ENCODE data around the gene YWHAQ. TPM values are rescaled to one million over a fixed set of nuclear protein-coding genes. Genes with fewer than 3 reads are reported as not detected.

Gene YWHAQ
- total and polyA plus RNA-seq, 2 donors (not counting 1 experiment from before 2014, with no cell fraction given): 68.7 to 126 TPM

GRCh38 chr2:9631878-9632700, 1.3 kb upstream of the YWHAQ start:
- Mint-ChIP-seq H3K27ac (peak overlapping the region; percentile 42), H3K27me3 (no peaks in the 10 kb centered on the region), H3K4me3 (peak overlapping the region; percentile 92), H3K4me1 (peaks cover 35% of the 10 kb centered on the region), H3K9me3 (ENCODE audit: insufficient read depth) (no peaks in the 10 kb centered on the region)
- ChIA-PET CTCF (interaction anchor here (2.4 kb wide), 1 partner anchor 76 kb away, joined by 11 read pairs; the partner anchor contains the start of gene ADAM17), POLR2A (interaction anchor here (1.3 to 2.1 kb wide), 3 partner anchors 14 to 84 kb away, joined by 3 to 25 read pairs (median 6); partner anchors contain the start of gene ADAM17)
- H3K27me3 ChIP-seq (replicated peaks in 1 of 4; ENCODE audit: control extremely low read depth in 1 of 4, control insufficient read depth in 3 of 4, insufficient read depth in 4 of 4, low read length in 3 of 4): no peaks in the 10 kb centered on the region
- no peaks in the 10 kb centered on the region for H3K9me3 ChIP-seq (ENCODE audit: control extremely low read depth in 1 of 3, control insufficient read depth in 2 of 3, insufficient read depth in 1 of 3, low read length in 2 of 3)
- TF ChIP-seq, protein P1, sequence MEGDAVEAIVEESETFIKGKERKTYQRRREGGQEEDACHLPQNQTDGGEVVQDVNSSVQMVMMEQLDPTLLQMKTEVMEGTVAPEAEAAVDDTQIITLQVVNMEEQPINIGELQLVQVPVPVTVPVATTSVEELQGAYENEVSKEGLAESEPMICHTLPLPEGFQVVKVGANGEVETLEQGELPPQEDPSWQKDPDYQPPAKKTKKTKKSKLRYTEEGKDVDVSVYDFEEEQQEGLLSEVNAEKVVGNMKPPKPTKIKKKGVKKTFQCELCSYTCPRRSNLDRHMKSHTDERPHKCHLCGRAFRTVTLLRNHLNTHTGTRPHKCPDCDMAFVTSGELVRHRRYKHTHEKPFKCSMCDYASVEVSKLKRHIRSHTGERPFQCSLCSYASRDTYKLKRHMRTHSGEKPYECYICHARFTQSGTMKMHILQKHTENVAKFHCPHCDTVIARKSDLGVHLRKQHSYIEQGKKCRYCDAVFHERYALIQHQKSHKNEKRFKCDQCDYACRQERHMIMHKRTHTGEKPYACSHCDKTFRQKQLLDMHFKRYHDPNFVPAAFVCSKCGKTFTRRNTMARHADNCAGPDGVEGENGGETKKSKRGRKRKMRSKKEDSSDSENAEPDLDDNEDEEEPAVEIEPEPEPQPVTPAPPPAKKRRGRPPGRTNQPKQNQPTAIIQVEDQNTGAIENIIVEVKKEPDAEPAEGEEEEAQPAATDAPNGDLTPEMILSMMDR (IDR thresholded peaks at IDR 0.05): no peak
- no peak for TF ChIP-seq EZH2 (IDR thresholded peaks at IDR 0.05; ENCODE audit: borderline replicate concordance, insufficient read depth, low read depth, low read length, poor library complexity, severe bottlenecking)
- peaks cover 30% of the 10 kb centered on the region for H4K20me1 ChIP-seq (ENCODE audit: control insufficient read depth, insufficient read depth, low read length, poor library complexity, severe bottlenecking)
- H3K4me2 ChIP-seq (replicated peaks; ENCODE audit: low read depth, low read length, poor library complexity, severe bottlenecking): peak overlapping the region; percentile 82
- no peak overlapping the region for H3K4me3 ChIP-seq (ENCODE audit: control extremely low read depth in 1 of 5, extremely low read depth in 1 of 5, insufficient read depth in 1 of 5, low read depth in 2 of 5, low read length in 4 of 5)
- H3K27ac ChIP-seq (ENCODE audit: low read length in 2 of 2): no peak overlapping the region
- H3K79me2 ChIP-seq (ENCODE audit: control insufficient read depth, insufficient read depth, low read length): peaks cover 32% of the 10 kb centered on the region
- 98% methylated on average over 10 of the region's 13 CpGs for WGBS (ENCODE audit: insufficient coverage)
- H3K36me3 ChIP-seq (replicated peaks in 1 of 2; ENCODE audit: control extremely low read depth in 1 of 2, control insufficient read depth in 1 of 2, extremely low read depth in 1 of 2, insufficient read depth in 2 of 2, low read length in 1 of 2): peaks cover 0 to 15% of the 10 kb centered on the region in 2 experiments
- peak; percentile 22 for DNase-seq
- H3K4me1 ChIP-seq (ENCODE audit: control insufficient read depth in 2 of 2, insufficient read depth in 2 of 2, low read length in 2 of 2): peaks cover 20 to 30% of the 10 kb centered on the region in 2 donors
- intact Hi-C loops (cut with micrococcal nuclease): loop anchor here (1.0 to 5.0 kb wide), 8 partner anchors 24 to 817 kb away; partner anchors contain the start of genes ADAM17, GRHL1, ODC1 and TAF1B
- H3K9ac ChIP-seq (ENCODE audit: low read length): no peak overlapping the region
- no peak overlapping the region for H2AFZ ChIP-seq (ENCODE audit: insufficient read depth, low read depth, low read length, poor library complexity, severe bottlenecking)
- ATAC-seq (ENCODE audit: low read depth): no peak

GRCh38 chr2:9631553-9631819, 689 bp upstream of the YWHAQ start:
- H3K27ac ChIP-seq (ENCODE audit: low read length in 2 of 2): peak overlapping the region; percentile 50 to 63
- H3K27me3 Mint-ChIP-seq: no peaks in the 10 kb centered on the region

More at GRCh38 chr2:9631553-9631819, 689 bp upstream of the YWHAQ start:
- peak overlapping the region; percentile 16 to 69 (median 50) for H3K4me3 ChIP-seq (ENCODE audit: control extremely low read depth in 1 of 5, extremely low read depth in 1 of 5, insufficient read depth in 1 of 5, low read depth in 2 of 5, low read length in 4 of 5)
- WGBS (ENCODE audit: insufficient coverage): 70% methylated on average over 2 of the region's 4 CpGs
- DNase-seq (no peak), ATAC-seq (ENCODE audit: low read depth) (no peak)
- peak overlapping the region; percentile 59 for H3K9ac ChIP-seq (ENCODE audit: low read length)
- H3K4me3 Mint-ChIP-seq: peak overlapping the region; percentile 92
- no peak for TF ChIP-seq EZH2 (IDR thresholded peaks at IDR 0.05; ENCODE audit: borderline replicate concordance, insufficient read depth, low read depth, low read length, poor library complexity, severe bottlenecking)
- TF ChIP-seq, protein P1 (IDR thresholded peaks at IDR 0.05): no peak
- peaks cover 40% of the 10 kb centered on the region for H3K4me1 Mint-ChIP-seq
- H3K4me2 ChIP-seq (replicated peaks; ENCODE audit: low read depth, low read length, poor library complexity, severe bottlenecking): peak overlapping the region; percentile 82
- H3K4me1 ChIP-seq (ENCODE audit: control insufficient read depth in 2 of 2, insufficient read depth in 2 of 2, low read length in 2 of 2): peaks cover 23 to 36% of the 10 kb centered on the region in 2 donors
- peaks cover 38% of the 10 kb centered on the region for H3K79me2 ChIP-seq (ENCODE audit: control insufficient read depth, insufficient read depth, low read length)
- H3K9me3 Mint-ChIP-seq (ENCODE audit: insufficient read depth): no peaks in the 10 kb centered on the region
- POLR2A ChIA-PET: interaction anchor here (0.6 to 3.0 kb wide), 5 partner anchors 13 to 212 kb away, joined by 3 to 25 read pairs (median 6); partner anchors contain the start of genes ADAM17 and TAF1B
- H3K27ac Mint-ChIP-seq: peak overlapping the region; percentile 94
- H3K36me3 ChIP-seq (replicated peaks in 1 of 2; ENCODE audit: control extremely low read depth in 1 of 2, control insufficient read depth in 1 of 2, extremely low read depth in 1 of 2, insufficient read depth in 2 of 2, low read length in 1 of 2): peaks cover 0 to 20% of the 10 kb centered on the region in 2 experiments
- intact Hi-C loops (cut with micrococcal nuclease): loop anchor here (1.0 to 5.0 kb wide), 8 partner anchors 23 to 817 kb away; partner anchors contain the start of genes ADAM17, GRHL1, ODC1 and TAF1B
- peaks cover 36% of the 10 kb centered on the region for H4K20me1 ChIP-seq (ENCODE audit: control insufficient read depth, insufficient read depth, low read length, poor library complexity, severe bottlenecking)
- peak overlapping the region; percentile 79 for H2AFZ ChIP-seq (ENCODE audit: insufficient read depth, low read depth, low read length, poor library complexity, severe bottlenecking)
- no peaks in the 10 kb centered on the region for H3K27me3 ChIP-seq (replicated peaks in 1 of 4; ENCODE audit: control extremely low read depth in 1 of 4, control insufficient read depth in 3 of 4, insufficient read depth in 4 of 4, low read length in 3 of 4)
- CTCF ChIA-PET: interaction anchor here (0.5 to 2.4 kb wide), 5 partner anchors 23 to 212 kb away, joined by 3 to 11 read pairs (median 5); partner anchors contain the start of genes ADAM17, CPSF3, ITGB1BP1 and TAF1B
- H3K9me3 ChIP-seq (ENCODE audit: control extremely low read depth in 1 of 3, control insufficient read depth in 2 of 3, insufficient read depth in 1 of 3, low read length in 2 of 3): no peaks in the 10 kb centered on the region

Data from B cell (primary cell).